A549 (cell line): ENCODE data around the gene ACBD6. TPM values are rescaled to one million over a fixed set of nuclear protein-coding genes. Genes with fewer than 3 reads are reported as not detected.

Experiments
- ATAC-seq, 2 experiments: fragments of 200-7000 bp in 1 of 2; fragments of >200 bp in 1 of 2; cut with Nextera tagmentation in 1 of 2; cut with Tn5 transposase in 1 of 2; 3 replicates each; pipeline versions ENCODE4 v1.8.0 to v1.9.1; 2018 to 2020; ENCODE audit warnings: mild to moderate bottlenecking in 1 of 2, moderate library complexity in 1 of 2
- CTCF ChIA-PET: fragments of 300-600 bp; sonication (Branson Sonifier 250); formaldehyde crosslinking; extraction: SDS; loops from one replicate; lab custom pipeline; 2021; ENCODE audit warnings: antibody characterized with exemption, inconsistent platforms; lab: Yijun Ruan, JAX
- POLR2A ChIA-PET: fragments of 350-600 bp; formaldehyde crosslinking; extraction: SDS; loops from one replicate; lab custom pipeline; 2021; ENCODE audit warnings: antibody characterized with exemption, inconsistent platforms; lab: Yijun Ruan, JAX
- DNase-seq, 2 experiments: peaks; one replicate each; pipeline versions ENCODE4 v3.0.0 to v3.0.0-alpha.2; 2011 to 2016; ENCODE audit warnings: low read depth in 1 of 2, low spot score in 1 of 2
- FAIRE-seq: peaks from 2 replicates; lab custom pipeline; 2011; peaks lifted over from hg19 to GRCh38; lab: Jason Lieb, UNC
- H3K27ac ChIP-seq, 2 experiments: fragments of >200 bp; sonication (Bioruptor Twin); formaldehyde crosslinking; 3 replicates each; pipeline ENCODE4 v1.5.1; 2016 to 2017
- H3K4me1 ChIP-seq: fragments of >200 bp; sonication (Bioruptor Twin); formaldehyde crosslinking; 3 replicates; pipeline ENCODE4 v1.6.1; 2016
- H3K4me2 ChIP-seq: fragments of >200 bp; sonication (Bioruptor Twin); formaldehyde crosslinking; 3 replicates; pipeline ENCODE4 v1.6.1; 2016
- H3K4me3 ChIP-seq: fragments of >200 bp; sonication (Bioruptor Twin); formaldehyde crosslinking; 3 replicates; pipeline ENCODE4 v1.5.1; 2016
- H3K9me3 ChIP-seq: fragments of >200 bp; sonication (Bioruptor Twin); formaldehyde crosslinking; 3 replicates; pipeline ENCODE4 v1.6.1; 2016
- CHD4 ChIP-seq: fragments of 200-600 bp; sonication (generic); IDR thresholded peaks from 2 replicates; pipeline ENCODE4 v1.6.1; 2016; ENCODE audit warnings: antibody characterized with exemption, mild to moderate bottlenecking, borderline replicate concordance
- EHF ChIP-seq: fragments of 250-450 bp; sonication (Bioruptor Pico); IDR thresholded peaks from 2 replicates; pipeline ENCODE4 v1.5.0; 2020; ENCODE audit warnings: mild to moderate bottlenecking
- EP300 ChIP-seq, 2 experiments: fragments of >200 bp; sonication (Bioruptor Twin); formaldehyde crosslinking; IDR thresholded peaks; 2 replicates in 1 of 2; 3 replicates in 1 of 2; pipeline ENCODE4 v1.6.1; 2016 to 2017
- ESRRA ChIP-seq: fragments of 150-350 bp; IDR thresholded peaks from 2 replicates; pipeline ENCODE4 v1.6.1; 2014; ENCODE audit warnings: mild to moderate bottlenecking, low read length, borderline replicate concordance
- GATA3 ChIP-seq: IDR thresholded peaks from 2 replicates; pipeline ENCODE4 v1.6.1; 2012; ENCODE audit warnings: borderline replicate concordance
- HEYL ChIP-seq: fragments of 250-450 bp; sonication (Bioruptor Pico); IDR thresholded peaks from 2 replicates; pipeline ENCODE4 v1.8.0; 2021; ENCODE audit warnings: mild to moderate bottlenecking, moderate library complexity
- HOXB5 ChIP-seq: fragments of 250-450 bp; sonication (Bioruptor Pico); IDR thresholded peaks from 2 replicates; pipeline ENCODE4 v1.5.0; 2020; ENCODE audit warnings: mild to moderate bottlenecking, moderate library complexity
- JUNB ChIP-seq: fragments of >200 bp; sonication (Bioruptor Twin); formaldehyde crosslinking; IDR thresholded peaks from 2 replicates; pipeline ENCODE4 v1.6.1; 2016
- KDM1A ChIP-seq: fragments of 200-600 bp; sonication (generic); IDR thresholded peaks from 2 replicates; pipeline ENCODE4 v1.6.1; 2016; ENCODE audit warnings: low read depth, mild to moderate bottlenecking
- KDM5A ChIP-seq: fragments of 200-600 bp; sonication (generic); IDR thresholded peaks from 2 replicates; pipeline ENCODE4 v1.6.1; 2016; ENCODE audit warnings: antibody characterized with exemption, mild to moderate bottlenecking
- MAZ ChIP-seq: fragments of 150-350 bp; IDR thresholded peaks from 2 replicates; pipeline ENCODE4 v1.6.1; 2014; ENCODE audit warnings: antibody characterized with exemption, low read depth, low read length, borderline replicate concordance
- NPAS2 ChIP-seq: fragments of 250-450 bp; sonication (Bioruptor Pico); IDR thresholded peaks from 2 replicates; pipeline ENCODE4 v1.8.0; 2022; ENCODE audit warnings: mild to moderate bottlenecking, moderate library complexity, borderline replicate concordance
- PHF8 ChIP-seq: fragments of 200-600 bp; sonication (generic); IDR thresholded peaks from 2 replicates; pipeline ENCODE4 v1.6.1; 2016; ENCODE audit warnings: low read depth, mild to moderate bottlenecking, antibody characterized with exemption, moderate library complexity, borderline replicate concordance
- POLR2AphosphoS2 ChIP-seq: conservative IDR thresholded peaks from 2 replicates; pipeline ENCODE4 v1.6.1; 2012; ENCODE audit warnings: low read length, improper control_type of control experiment, inconsistent platforms
- RAD21 ChIP-seq, 2 experiments: fragments of >200 bp in 1 of 2; sonication (Bioruptor Twin) in 1 of 2; formaldehyde crosslinking in 1 of 2; IDR thresholded peaks in 1 of 2; conservative IDR thresholded peaks in 1 of 2; 2 replicates in 1 of 2; 3 replicates in 1 of 2; pipeline ENCODE4 v1.6.1; 2012 to 2018; ENCODE audit warnings: inconsistent platforms in 1 of 2
- RFX5 ChIP-seq: fragments of 450-650 bp; IDR thresholded peaks from 2 replicates; pipeline ENCODE4 v1.7.1; 2014; ENCODE audit warnings: antibody characterized with exemption, mild to moderate bottlenecking, moderate library complexity
- SMC3 ChIP-seq: fragments of >200 bp; sonication (Bioruptor Twin); formaldehyde crosslinking; IDR thresholded peaks from 3 replicates; pipeline ENCODE4 v1.6.1; 2018; ENCODE audit warnings: inconsistent platforms
- TP53 ChIP-seq: fragments of 250-450 bp; sonication (Bioruptor Pico); IDR thresholded peaks from 2 replicates; pipeline ENCODE4 v1.5.0; 2021; ENCODE audit warnings: mild to moderate bottlenecking, moderate library complexity
- ZFP36 ChIP-seq: fragments of 450-650 bp; IDR thresholded peaks from 2 replicates; pipeline ENCODE4 v1.6.1; 2014; ENCODE audit warnings: borderline replicate concordance; ENCODE audit not compliant: partially characterized antibody
- ZNF302 ChIP-seq: fragments of 250-450 bp; sonication (Bioruptor Pico); IDR thresholded peaks from 2 replicates; pipeline ENCODE4 v1.9.0; 2021; ENCODE audit warnings: inconsistent platforms, mild to moderate bottlenecking, moderate library complexity
- WGBS: methylation state at CpG from one replicate; pipeline ENCODE4 v1.1.6; 2017; ENCODE audit errors: missing lambda C conversion rate; 5-methylcytosine and 5-hydroxymethylcytosine counted together
- polyA plus RNA-seq, 4 experiments: library from polyadenylated mRNA; depleted of rRNA in 3 of 4; stranded (reverse); fragments of >200 nt; fragmentation: RNase III in 1 of 4; extraction: RNeasy Plus Mini Kit Qiagen cat#74134 plus additional on column Dnase treatment in 1 of 4; gene quantifications; 2 replicates in 3 of 4; 3 replicates in 1 of 4; pipeline ENCODE4 v1.2.3, GENCODE V29; 2011 to 2017
- TF ChIP-seq, protein P1 (sequence below): fragments of >200 bp; sonication (Bioruptor Twin); formaldehyde crosslinking; IDR thresholded peaks from 2 replicates; pipeline ENCODE4 v1.6.1; 2016
- TF ChIP-seq, protein P2 (sequence below): IDR thresholded peaks from 2 replicates; pipeline ENCODE4 v1.6.1; 2012
- TF ChIP-seq, protein P3 (sequence below): fragments of 250-450 bp; sonication (Bioruptor Pico); IDR thresholded peaks from 2 replicates; pipeline ENCODE4 v1.5.0; 2020; ENCODE audit warnings: low read depth, mild to moderate bottlenecking, moderate library complexity

ACBD6 gene
- polyA plus RNA-seq, 2 of the 4 experiments (the other 2 are of a cell fraction) = 61.4 to 91.3 TPM

DNA sequence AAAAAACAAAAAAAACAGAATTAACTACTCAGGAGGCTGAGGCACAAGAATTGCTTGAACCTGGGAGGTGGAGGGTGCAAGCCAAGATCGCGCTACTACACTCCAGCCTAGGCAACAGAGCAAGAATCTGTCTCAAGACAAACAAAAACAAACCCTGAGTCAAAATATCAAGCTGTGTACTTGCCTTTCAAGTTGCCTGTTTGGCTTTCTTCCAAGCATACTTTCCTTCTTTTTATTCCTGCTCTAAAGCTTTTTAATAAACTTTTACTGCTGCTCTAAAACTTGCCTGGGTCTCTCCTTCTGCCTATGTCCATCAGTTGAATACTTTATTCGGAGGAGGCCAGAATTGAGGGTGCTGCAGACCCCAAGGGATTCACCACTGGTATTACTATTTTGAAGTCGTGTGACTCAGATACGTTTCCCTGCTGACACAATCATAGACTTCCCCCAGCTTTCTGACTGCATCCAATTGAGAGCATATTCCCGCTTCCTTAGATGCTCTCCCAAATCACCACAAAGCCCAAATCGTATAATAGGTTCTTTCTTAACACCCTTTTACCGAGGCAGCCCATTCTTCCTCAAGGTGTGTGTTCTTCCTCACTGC is 3.5 kb upstream of the ACBD6 start:
- H3K27ac ChIP-seq = no peak overlapping the region
- POLR2A ChIA-PET = no interaction called here
- peaks cover 16% of the 10 kb centered on the region; the same call in 2 of the 3 replicates for H3K4me1 ChIP-seq
- no peaks in the 10 kb centered on the region for H3K9me3 ChIP-seq
- CTCF ChIA-PET = interaction anchor here (0.5 to 5.0 kb wide), 5 partner anchors 9 to 917 kb away, joined by 3 to 42 read pairs (median 3); no protein-coding TSS in a partner anchor
- H3K4me3 ChIP-seq = no peak overlapping the region
- no peak for DNase-seq
- peak overlapping the region; percentile 9; the same call in 1 of the 3 replicates for H3K4me2 ChIP-seq
- no peak for ATAC-seq
- no peak for FAIRE-seq
- TF ChIP-seq, protein P1, sequence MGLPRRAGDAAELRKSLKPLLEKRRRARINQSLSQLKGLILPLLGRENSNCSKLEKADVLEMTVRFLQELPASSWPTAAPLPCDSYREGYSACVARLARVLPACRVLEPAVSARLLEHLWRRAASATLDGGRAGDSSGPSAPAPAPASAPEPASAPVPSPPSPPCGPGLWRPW = no peak
- TF ChIP-seq MAZ (no peak), PHF8 (no peak), GATA3 (no peak), HEYL (CRISPR knock-in tag) (no peak), JUNB (no peak), RFX5 (no peak), HOXB5 (CRISPR knock-in tag) (no peak), KDM5A (no peak), RAD21 (conservative IDR thresholded peaks at IDR 0.05 in 1 of 2, IDR thresholded peaks at IDR 0.05 in 1 of 2) (no peak), ESRRA (no peak)
- TF ChIP-seq, protein P2, sequence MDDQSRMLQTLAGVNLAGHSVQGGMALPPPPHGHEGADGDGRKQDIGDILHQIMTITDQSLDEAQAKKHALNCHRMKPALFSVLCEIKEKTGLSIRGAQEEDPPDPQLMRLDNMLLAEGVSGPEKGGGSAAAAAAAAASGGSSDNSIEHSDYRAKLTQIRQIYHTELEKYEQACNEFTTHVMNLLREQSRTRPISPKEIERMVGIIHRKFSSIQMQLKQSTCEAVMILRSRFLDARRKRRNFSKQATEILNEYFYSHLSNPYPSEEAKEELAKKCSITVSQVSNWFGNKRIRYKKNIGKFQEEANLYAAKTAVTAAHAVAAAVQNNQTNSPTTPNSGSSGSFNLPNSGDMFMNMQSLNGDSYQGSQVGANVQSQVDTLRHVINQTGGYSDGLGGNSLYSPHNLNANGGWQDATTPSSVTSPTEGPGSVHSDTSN = no peak
- TF ChIP-seq, all 56 proteins: peak for 0
- WGBS = 44% methylated on average over 8 of the region's 8 CpGs

DNA sequence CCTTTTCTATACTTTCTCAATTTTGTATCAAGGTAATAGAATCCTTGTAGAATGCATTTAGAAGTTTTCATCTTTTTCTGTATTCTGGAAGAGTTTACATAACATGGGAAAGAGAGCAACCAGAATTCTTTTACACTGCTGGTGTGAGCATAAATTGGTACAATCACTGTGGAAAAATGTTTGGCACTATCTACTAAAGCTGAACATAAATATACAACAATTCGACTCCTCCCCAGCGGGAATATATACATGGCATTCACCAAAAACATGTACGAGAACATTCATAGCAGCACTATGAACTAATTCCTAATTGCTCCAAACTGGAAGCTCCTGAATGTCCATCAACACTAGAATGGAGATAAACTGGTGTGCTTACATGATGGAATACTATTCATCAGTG is 1.8 kb upstream of the ACBD6 start:
- Histone ChIP-seq H3K9me3 (no peaks in the 10 kb centered on the region), H3K4me1 (peaks cover 25% of the 10 kb centered on the region; the same call in 2 of the 3 replicates), H3K4me3 (no peak overlapping the region), H3K27ac (no peak overlapping the region), H3K4me2 (no peak overlapping the region; the same call in 2 of the 3 replicates)
- WGBS = 93% methylated on average over 3 of the region's 3 CpGs
- no peak for TF ChIP-seq ZNF302 (CRISPR knock-in tag)
- no peak for TF ChIP-seq KDM5A
- no peak for TF ChIP-seq ESRRA
- TF ChIP-seq, protein P3, sequence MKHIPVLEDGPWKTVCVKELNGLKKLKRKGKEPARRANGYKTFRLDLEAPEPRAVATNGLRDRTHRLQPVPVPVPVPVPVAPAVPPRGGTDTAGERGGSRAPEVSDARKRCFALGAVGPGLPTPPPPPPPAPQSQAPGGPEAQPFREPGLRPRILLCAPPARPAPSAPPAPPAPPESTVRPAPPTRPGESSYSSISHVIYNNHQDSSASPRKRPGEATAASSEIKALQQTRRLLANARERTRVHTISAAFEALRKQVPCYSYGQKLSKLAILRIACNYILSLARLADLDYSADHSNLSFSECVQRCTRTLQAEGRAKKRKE (CRISPR knock-in tag) = no peak
- TF ChIP-seq TP53 (CRISPR knock-in tag) = no peak
- DNase-seq = no peak
- ATAC-seq = no peak
- FAIRE-seq = no peak
- ChIA-PET CTCF (interaction anchor here (1.2 to 5.0 kb wide), 4 partner anchors 11 to 359 kb away, joined by 4 to 42 read pairs (median 8); no protein-coding TSS in a partner anchor), POLR2A (no interaction called here)

DNA sequence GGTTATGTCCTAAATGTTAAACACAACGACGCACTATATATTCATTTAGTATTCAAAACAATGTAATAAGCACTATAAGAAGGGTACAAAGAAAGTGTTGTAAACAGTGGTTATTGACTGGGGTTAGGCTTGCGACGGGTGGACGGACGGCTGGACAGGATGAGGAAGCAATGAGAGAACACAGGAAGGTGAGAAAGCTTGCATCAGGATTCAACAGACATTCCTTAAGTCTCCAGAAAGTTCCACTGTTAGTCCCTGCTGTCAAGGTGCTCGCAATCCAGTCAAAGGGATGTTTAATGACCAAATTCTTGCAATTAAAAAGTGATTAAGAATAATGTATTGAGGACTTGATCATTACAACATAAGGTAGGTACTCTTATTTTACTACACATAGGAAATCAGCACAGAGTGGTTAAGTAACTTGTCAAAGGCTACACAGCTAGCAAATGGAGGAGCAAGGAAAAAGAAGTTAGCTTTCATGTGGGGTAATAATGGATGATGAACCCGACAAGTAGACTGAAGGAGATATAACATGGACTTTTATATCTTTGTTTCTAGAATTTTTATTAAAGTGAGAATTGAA is 994 bp upstream of the ACBD6 start:
- ATAC-seq = peak; percentile 14 to 30; a peak in 4 of 6 replicates
- no peaks in the 10 kb centered on the region for H3K9me3 ChIP-seq
- H3K4me1 ChIP-seq = peaks cover 33% of the 10 kb centered on the region; the same call in 2 of the 3 replicates
- peak overlapping the region; percentile 79 for H3K4me2 ChIP-seq
- 27% methylated on average over 8 of the region's 8 CpGs for WGBS
- no peak for FAIRE-seq
- ChIA-PET CTCF (interaction anchor here (0.7 to 5.0 kb wide), 7 partner anchors 12 to 370 kb away, joined by 4 to 42 read pairs (median 5); no protein-coding TSS in a partner anchor), POLR2A (interaction anchor here (2.2 to 2.6 kb wide), 2 partner anchors 11 to 13 kb away, joined by 12 to 18 read pairs; no protein-coding TSS in a partner anchor)
- peak overlapping the region; percentile 94 to 98 for H3K27ac ChIP-seq
- peak; percentile 38 to 43 for DNase-seq
- peak overlapping the region; percentile 91 for H3K4me3 ChIP-seq
- TF ChIP-seq SMC3 (no peak), EP300 (IDR thresholded peaks at IDR 0.05) (no peak), EHF (no peak), POLR2AphosphoS2 (no peak), NPAS2 (no peak), KDM1A (0 out of 2 replicates have a peak, but pooled peaks have one; percentile 50), CHD4 (no peak), ZFP36 (peak; percentile 62)
- TF ChIP-seq, all 56 proteins: peak for 2
